Chondrocyte (in vitro differentiated cells): ENCODE results near the gene XRCC1. TPM values are rescaled to one million over a fixed set of nuclear protein-coding genes. Genes with fewer than 3 reads are reported as not detected.

Source experiments
- DNase-seq: peaks from one replicate; pipeline ENCODE4 v3.0.0; 2021; ENCODE audit warnings: mixed read lengths, low spot score
- H3K27ac Mint-ChIP-seq: one replicate; pipeline ENCODE4 v1.8.0; 2021; ENCODE audit warnings: mild to moderate bottlenecking, moderate library complexity, mixed read lengths; ENCODE audit not compliant: unreplicated experiment
- H3K27me3 Mint-ChIP-seq: 2 replicates; pipeline ENCODE4 v1.8.0; 2021; ENCODE audit warnings: low read depth, mixed read lengths
- H3K36me3 Mint-ChIP-seq: 2 replicates; pipeline ENCODE4 v1.8.0; 2021; ENCODE audit warnings: low read depth, mixed read lengths
- H3K4me1 Mint-ChIP-seq: 2 replicates; pipeline ENCODE4 v1.8.0; 2021; ENCODE audit warnings: low read depth, mild to moderate bottlenecking, mixed read lengths
- H3K4me3 Mint-ChIP-seq: one replicate; pipeline ENCODE4 v1.8.0; 2021; ENCODE audit warnings: mild to moderate bottlenecking, moderate library complexity, mixed read lengths; ENCODE audit not compliant: unreplicated experiment
- H3K9me3 Mint-ChIP-seq: 2 replicates; pipeline ENCODE4 v1.8.0; 2021; ENCODE audit warnings: low read depth, mixed read lengths
- total RNA-seq: library from RNA; stranded (reverse); gene quantifications from 3 replicates; pipeline ENCODE4 v1.2.1, GENCODE V29; 2021
- TF ChIP-seq, protein P1 (sequence below): fragments of 200-600 bp; sonication (generic); IDR thresholded peaks from 2 replicates; pipeline ENCODE4 v1.5.0; 2021; ENCODE audit warnings: antibody characterized with exemption, mild to moderate bottlenecking, moderate library complexity

XRCC1 gene
- total RNA-seq, 1 donor from 2014 or later, result 30.5 TPM

DNA sequence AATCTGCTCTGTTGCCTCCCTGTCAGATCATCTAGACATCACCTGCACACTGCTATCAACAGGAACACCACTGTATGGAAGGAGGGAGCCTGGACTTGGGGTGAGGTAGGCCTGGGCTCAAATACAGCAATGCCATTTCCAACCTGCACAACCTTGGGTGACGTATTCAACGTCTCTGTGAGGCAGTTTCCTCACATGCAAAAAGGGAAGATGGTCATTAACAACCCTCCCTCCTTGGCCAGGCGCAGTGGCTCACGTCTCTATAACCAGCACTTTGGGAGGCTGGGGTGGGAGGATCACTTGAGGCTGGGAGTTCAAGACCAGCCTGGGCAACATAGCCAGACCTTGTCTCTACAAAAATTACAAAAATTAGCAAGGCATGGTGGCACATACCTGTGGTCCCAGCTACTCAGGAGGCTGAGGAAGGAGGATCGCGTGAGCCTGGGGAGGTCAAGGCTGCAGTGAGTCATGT is 13.1 kb downstream of the XRCC1 start:
- Mint-ChIP-seq H3K27ac (peak overlapping the region; percentile 87), H3K27me3 (no peaks in the 10 kb centered on the region), H3K9me3 (no peaks in the 10 kb centered on the region), H3K4me3 (no peak overlapping the region), H3K36me3 (peaks cover 11% of the 10 kb centered on the region), H3K4me1 (peaks cover 17% of the 10 kb centered on the region)
- DNase-seq, result peak; percentile 32
- TF ChIP-seq, protein P1, sequence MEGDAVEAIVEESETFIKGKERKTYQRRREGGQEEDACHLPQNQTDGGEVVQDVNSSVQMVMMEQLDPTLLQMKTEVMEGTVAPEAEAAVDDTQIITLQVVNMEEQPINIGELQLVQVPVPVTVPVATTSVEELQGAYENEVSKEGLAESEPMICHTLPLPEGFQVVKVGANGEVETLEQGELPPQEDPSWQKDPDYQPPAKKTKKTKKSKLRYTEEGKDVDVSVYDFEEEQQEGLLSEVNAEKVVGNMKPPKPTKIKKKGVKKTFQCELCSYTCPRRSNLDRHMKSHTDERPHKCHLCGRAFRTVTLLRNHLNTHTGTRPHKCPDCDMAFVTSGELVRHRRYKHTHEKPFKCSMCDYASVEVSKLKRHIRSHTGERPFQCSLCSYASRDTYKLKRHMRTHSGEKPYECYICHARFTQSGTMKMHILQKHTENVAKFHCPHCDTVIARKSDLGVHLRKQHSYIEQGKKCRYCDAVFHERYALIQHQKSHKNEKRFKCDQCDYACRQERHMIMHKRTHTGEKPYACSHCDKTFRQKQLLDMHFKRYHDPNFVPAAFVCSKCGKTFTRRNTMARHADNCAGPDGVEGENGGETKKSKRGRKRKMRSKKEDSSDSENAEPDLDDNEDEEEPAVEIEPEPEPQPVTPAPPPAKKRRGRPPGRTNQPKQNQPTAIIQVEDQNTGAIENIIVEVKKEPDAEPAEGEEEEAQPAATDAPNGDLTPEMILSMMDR, result no peak

DNA sequence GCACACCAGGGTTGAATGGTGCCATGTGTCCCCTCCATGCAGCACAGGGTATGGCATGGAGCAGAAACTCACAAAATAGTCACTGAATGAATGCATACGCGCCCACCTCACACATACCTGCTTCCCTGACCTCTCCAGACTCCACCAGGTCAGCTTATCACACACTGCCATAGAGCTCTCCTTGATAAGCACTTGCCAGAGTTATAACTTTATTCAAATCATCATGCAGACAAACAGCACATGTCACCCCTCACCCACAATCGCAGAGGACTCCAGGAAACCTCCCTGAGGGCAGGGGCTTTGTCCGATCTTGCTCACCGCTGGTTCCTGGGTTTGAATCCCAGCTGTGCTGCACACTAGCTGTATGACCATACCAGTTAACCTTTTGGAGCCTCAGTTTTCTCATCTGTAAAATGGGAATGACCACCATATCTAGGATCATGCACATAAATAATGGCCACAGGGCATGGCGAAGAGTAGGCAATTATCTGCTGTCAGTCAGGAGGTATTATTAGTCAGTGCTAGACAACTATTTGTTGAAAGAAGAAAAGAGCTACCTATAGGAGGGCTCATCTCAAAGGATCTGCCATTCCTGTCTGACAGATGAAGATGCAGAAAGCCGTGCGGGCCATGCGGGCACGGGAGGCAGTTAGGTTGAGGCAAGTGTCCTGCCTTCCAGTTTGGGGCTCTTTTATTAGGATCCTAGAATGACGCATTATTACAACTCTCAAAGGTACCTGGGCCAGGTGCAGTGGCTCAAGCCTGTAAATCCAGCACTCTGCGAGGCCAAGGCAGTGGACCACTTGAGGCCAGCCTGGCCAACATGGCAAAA is 14.0 kb downstream of the XRCC1 start:
- Mint-ChIP-seq H3K27me3 (no peaks in the 10 kb centered on the region), H3K4me3 (no peak overlapping the region), H3K4me1 (peaks cover 17% of the 10 kb centered on the region), H3K9me3 (no peaks in the 10 kb centered on the region), H3K27ac (no peak overlapping the region), H3K36me3 (peaks cover 9% of the 10 kb centered on the region)
- TF ChIP-seq, protein P1, result no peak
- peak; percentile 18 for DNase-seq

DNA sequence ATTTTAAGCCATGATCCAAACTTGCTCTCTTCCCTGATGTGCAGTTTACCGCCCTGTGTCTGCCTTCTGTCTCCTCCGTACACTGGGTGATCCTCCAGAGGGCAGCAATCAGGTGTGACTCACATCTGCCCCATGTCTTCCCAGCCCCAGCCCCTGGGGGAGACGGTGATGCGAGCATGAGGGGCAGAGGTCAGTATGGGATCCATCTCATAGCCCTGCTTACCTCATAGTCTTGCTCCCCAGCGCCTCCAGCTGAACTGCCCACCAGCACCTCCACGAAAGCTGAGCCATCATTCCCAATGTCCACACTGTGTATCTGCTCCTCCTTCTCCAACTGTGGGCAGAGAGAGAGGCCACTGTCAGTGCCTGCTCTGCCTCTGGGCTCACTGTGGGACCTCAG is 14.6 kb downstream of the XRCC1 start:
- TF ChIP-seq, protein P1, result peak; percentile 25
- H3K9me3 Mint-ChIP-seq, result no peaks in the 10 kb centered on the region
- peak; percentile 43 for DNase-seq
- peaks cover 9% of the 10 kb centered on the region for H3K36me3 Mint-ChIP-seq
- no peaks in the 10 kb centered on the region for H3K27me3 Mint-ChIP-seq
- H3K4me1 Mint-ChIP-seq, result peaks cover 17% of the 10 kb centered on the region
- no peak overlapping the region for H3K4me3 Mint-ChIP-seq
- peak overlapping the region; percentile 45 for H3K27ac Mint-ChIP-seq

DNA sequence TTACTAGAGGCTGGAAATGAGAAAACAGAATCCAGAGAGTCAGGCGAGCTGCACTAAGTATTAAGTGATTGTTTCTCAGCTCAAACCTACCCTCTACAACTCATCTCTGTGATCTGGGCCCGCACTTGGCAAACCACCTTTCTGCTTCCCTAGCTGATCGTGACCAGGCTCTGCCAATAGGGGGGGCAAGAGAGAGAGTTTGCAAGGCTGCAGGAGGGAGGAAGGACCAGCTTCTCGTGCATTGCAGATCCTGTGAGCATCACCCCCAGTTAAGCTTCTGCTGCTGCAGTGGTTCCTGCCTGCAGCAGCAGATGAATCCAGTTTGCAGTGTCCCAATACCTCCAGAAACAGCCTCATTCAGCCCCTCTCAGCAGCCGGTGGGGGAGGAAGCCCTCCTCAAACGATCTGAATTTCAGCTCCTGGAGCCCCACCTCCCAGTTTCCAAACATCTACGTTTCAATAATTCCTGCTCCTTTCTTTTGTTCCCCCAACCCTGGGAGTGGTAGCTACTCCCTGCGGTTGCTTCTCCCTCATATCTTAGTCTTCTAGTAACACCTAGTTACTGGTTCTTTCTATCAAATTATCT is 20.0 kb downstream of the XRCC1 start:
- no peak for DNase-seq
- Mint-ChIP-seq H3K27me3 (no peaks in the 10 kb centered on the region), H3K9me3 (no peaks in the 10 kb centered on the region), H3K36me3 (peaks cover 19% of the 10 kb centered on the region), H3K4me3 (no peak overlapping the region), H3K4me1 (no peaks in the 10 kb centered on the region), H3K27ac (no peak overlapping the region)
- TF ChIP-seq, protein P1, result peak; percentile 82

DNA sequence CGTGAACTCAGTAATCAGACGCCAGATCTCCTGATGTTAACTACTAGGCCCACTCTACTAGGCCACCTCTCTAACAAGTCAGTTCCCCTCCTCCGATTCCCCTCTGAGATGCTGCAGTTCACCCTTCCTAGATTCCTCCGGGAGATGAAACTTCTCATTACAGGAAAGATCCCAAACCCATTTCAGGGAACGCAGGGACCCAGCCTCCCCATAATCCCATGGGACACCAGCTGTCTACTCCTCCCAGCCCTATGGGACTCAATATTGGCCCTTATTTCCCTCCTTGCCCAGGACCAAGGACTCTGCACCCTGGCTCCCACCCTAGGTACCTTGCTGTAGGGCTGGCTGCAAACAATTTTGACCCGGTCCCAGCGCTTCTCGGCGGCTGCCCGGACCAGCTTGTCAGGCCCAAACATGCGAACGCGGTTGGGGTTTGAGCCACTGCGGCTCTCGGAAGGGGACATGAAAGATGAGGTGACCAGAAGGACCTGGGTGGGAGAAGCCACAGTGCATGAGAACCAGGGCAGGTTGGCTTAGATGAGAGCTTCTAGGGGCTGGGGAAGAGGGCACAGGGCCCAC is 20.9 kb downstream of the XRCC1 start:
- H3K27ac Mint-ChIP-seq, result no peak overlapping the region
- no peak overlapping the region for H3K4me3 Mint-ChIP-seq
- peaks cover 20% of the 10 kb centered on the region for H3K36me3 Mint-ChIP-seq
- TF ChIP-seq, protein P1, result no peak
- no peaks in the 10 kb centered on the region for H3K4me1 Mint-ChIP-seq
- DNase-seq, result no peak
- no peaks in the 10 kb centered on the region for H3K27me3 Mint-ChIP-seq
- no peaks in the 10 kb centered on the region for H3K9me3 Mint-ChIP-seq
